NB4 (cell line): Measurements from ENCODE around the gene EFHC2.

ENCODE experiments used
- MYC ChIP-seq: IDR thresholded peaks from 2 replicates; pipeline ENCODE4 v1.6.1; 2011; ENCODE audit warnings: low read depth, low read length
- POLR2A ChIP-seq: IDR thresholded peaks from 2 replicates; pipeline ENCODE4 v1.6.1; 2011; ENCODE audit warnings: mild to moderate bottlenecking; ENCODE audit not compliant: insufficient read length; ENCODE audit errors: extremely low read depth
- TF ChIP-seq, protein P1 (sequence below): IDR thresholded peaks from one replicate; pipeline ENCODE4 v1.5.1; 2012; ENCODE audit warnings: low read depth, low read length
- TF ChIP-seq, protein P2 (sequence below): IDR thresholded peaks from 2 replicates; pipeline ENCODE4 v1.6.1; 2011; ENCODE audit warnings: low read depth, low read length

DNA sequence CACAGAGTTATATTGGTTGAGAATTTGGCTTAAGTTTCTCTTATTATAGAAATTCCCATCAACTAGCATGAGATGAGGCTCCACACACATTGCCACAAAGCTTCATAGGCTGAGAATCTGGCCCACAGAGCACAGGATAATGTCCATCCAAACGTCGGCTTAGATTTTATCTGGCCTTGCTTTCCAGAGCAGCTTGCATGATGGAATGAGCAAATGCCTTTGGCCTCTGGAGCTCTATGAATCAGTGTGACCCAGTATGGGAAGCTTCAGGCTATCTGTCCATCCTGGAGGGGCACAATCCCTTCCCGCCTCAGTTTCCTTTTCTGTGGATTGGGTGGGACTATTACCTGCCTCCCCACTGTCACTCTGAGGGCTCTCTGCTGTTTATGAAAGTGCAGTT, 238.8 kb downstream of the EFHC2 start:
- TF ChIP-seq POLR2A, result no peak
- TF ChIP-seq, protein P1, sequence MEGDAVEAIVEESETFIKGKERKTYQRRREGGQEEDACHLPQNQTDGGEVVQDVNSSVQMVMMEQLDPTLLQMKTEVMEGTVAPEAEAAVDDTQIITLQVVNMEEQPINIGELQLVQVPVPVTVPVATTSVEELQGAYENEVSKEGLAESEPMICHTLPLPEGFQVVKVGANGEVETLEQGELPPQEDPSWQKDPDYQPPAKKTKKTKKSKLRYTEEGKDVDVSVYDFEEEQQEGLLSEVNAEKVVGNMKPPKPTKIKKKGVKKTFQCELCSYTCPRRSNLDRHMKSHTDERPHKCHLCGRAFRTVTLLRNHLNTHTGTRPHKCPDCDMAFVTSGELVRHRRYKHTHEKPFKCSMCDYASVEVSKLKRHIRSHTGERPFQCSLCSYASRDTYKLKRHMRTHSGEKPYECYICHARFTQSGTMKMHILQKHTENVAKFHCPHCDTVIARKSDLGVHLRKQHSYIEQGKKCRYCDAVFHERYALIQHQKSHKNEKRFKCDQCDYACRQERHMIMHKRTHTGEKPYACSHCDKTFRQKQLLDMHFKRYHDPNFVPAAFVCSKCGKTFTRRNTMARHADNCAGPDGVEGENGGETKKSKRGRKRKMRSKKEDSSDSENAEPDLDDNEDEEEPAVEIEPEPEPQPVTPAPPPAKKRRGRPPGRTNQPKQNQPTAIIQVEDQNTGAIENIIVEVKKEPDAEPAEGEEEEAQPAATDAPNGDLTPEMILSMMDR, result no peak
- TF ChIP-seq, protein P2, sequence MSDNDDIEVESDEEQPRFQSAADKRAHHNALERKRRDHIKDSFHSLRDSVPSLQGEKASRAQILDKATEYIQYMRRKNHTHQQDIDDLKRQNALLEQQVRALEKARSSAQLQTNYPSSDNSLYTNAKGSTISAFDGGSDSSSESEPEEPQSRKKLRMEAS, result no peak
- no peak for TF ChIP-seq MYC
